Measurements from ENCODE around the gene TACC3. TPM values are rescaled to one million over a fixed set of nuclear protein-coding genes. Genes with fewer than 3 reads are reported as not detected.

The TACC3 gene
- total and polyA plus RNA-seq, 12 donors, result 5.5 to 26.5 (median 11.4) TPM

- H3K27me3 ChIP-seq, result no peaks in the 10 kb centered on the region
- no peak overlapping the region for H3K27ac ChIP-seq
- no peak for DNase-seq
- peaks cover 8 to 12% of the 10 kb centered on the region in 2 donors for H3K4me1 ChIP-seq (replicated peaks in 1 of 2)
- H3K4me3 ChIP-seq, result no peak overlapping the region
- H3K9me3 ChIP-seq (replicated peaks in 1 of 3), result no peaks in the 10 kb centered on the region
- TF ChIP-seq POLR2A (IDR thresholded peaks at IDR 0.05), result no peak
- TF ChIP-seq, protein P1, sequence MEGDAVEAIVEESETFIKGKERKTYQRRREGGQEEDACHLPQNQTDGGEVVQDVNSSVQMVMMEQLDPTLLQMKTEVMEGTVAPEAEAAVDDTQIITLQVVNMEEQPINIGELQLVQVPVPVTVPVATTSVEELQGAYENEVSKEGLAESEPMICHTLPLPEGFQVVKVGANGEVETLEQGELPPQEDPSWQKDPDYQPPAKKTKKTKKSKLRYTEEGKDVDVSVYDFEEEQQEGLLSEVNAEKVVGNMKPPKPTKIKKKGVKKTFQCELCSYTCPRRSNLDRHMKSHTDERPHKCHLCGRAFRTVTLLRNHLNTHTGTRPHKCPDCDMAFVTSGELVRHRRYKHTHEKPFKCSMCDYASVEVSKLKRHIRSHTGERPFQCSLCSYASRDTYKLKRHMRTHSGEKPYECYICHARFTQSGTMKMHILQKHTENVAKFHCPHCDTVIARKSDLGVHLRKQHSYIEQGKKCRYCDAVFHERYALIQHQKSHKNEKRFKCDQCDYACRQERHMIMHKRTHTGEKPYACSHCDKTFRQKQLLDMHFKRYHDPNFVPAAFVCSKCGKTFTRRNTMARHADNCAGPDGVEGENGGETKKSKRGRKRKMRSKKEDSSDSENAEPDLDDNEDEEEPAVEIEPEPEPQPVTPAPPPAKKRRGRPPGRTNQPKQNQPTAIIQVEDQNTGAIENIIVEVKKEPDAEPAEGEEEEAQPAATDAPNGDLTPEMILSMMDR (IDR thresholded peaks at IDR 0.05), result no peak
- intact Hi-C loops (cut with DNase I), result no loop called here
- no peaks in the 10 kb centered on the region for H3K36me3 ChIP-seq (replicated peaks in 1 of 2)
- whole genome bisulfite sequencing, 4 donors, result 40 to 88% (median 85%) methylated on average over 1 to 11 of the region's 11 CpGs
Observed at GRCh38 chr4:1770791-1771231, 49.5 kb downstream of the TACC3 start.

DNA sequence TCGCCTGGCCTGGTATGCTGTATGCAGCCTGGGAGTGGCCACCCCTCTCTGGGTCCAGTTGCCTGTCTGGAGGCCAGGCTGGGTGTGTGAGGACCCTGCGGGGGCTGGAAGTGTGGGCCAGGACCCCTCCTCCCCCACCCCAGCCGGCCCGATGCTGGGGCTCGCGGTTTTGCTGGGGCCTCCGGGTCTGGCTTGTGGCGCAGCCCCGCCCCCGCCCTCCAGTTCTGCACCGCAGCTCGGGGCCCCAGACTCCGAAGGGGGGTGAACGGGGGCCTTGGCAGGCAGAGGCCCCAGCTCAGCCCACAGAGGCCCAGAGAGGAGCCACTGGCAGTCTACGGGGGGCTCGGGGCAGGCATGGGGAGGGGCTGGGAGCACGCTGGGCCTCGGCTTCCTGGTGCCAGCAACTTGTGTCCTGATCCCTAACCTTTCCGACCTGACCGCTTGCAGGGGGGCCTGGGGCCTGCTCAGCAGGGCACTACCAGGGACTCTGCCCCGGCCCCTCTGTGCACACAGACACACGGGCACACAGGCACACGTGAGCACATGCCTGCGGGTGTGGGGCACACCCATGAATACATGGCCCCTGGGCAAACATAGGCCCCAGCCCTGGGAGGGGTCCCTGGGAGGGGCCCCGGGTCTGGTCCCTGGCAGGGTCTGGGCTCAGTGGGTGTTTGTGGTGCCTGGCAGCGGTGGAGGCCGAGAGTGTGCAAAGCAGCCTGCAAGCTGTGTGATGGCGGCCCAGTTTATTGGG lies 50.4 kb downstream of the TACC3 start:
- no peak overlapping the region for H3K27ac ChIP-seq
- peaks cover 3 to 4% of the 10 kb centered on the region in 2 donors for H3K4me1 ChIP-seq (replicated peaks in 1 of 2)
- H3K4me3 ChIP-seq, result no peak overlapping the region
- TF ChIP-seq, protein P1 (IDR thresholded peaks at IDR 0.05), result no peak
- no peak for TF ChIP-seq POLR2A (IDR thresholded peaks at IDR 0.05)
- no peaks in the 10 kb centered on the region for H3K9me3 ChIP-seq (replicated peaks in 1 of 3)
- DNase-seq, result no peak
- no peaks in the 10 kb centered on the region for H3K36me3 ChIP-seq (replicated peaks in 1 of 2)
- WGBS, 4 donors, result 56 to 75% (median 66%) methylated on average over 4 to 27 of the region's 28 CpGs
- intact Hi-C loops (cut with DNase I), result no loop called here
- H3K27me3 ChIP-seq, result no peaks in the 10 kb centered on the region

GRCh38 chr4:1772853-1773538 lies 51.7 kb downstream of the TACC3 start:
- Histone ChIP-seq H3K4me3 (no peak overlapping the region), H3K4me1 (replicated peaks in 1 of 2) (no peaks in the 10 kb centered on the region), H3K9me3 (replicated peaks in 1 of 3) (no peaks in the 10 kb centered on the region), H3K36me3 (replicated peaks in 1 of 2) (no peaks in the 10 kb centered on the region), H3K27ac (no peak overlapping the region), H3K27me3 (no peaks in the 10 kb centered on the region)
- 74 to 92% (median 89%) methylated on average over 23 to 30 of the region's 30 CpGs; no CpG with 5 or more reads in 1 of the 4 donors for WGBS, 4 donors
- intact Hi-C loops (cut with DNase I), result no loop called here
- TF ChIP-seq, protein P1 (IDR thresholded peaks at IDR 0.05), result no peak
- no peak for TF ChIP-seq POLR2A (IDR thresholded peaks at IDR 0.05)
- no peak for DNase-seq

- Histone ChIP-seq H3K27ac (no peak overlapping the region), H3K9me3 (replicated peaks in 1 of 3) (no peaks in the 10 kb centered on the region), H3K4me1 (replicated peaks in 1 of 2) (no peaks in the 10 kb centered on the region), H3K36me3 (replicated peaks in 1 of 2) (no peaks in the 10 kb centered on the region), H3K27me3 (no peaks in the 10 kb centered on the region), H3K4me3 (no peak overlapping the region)
- intact Hi-C loops (cut with DNase I), result no loop called here
- DNase-seq, result no peak
- WGBS, 4 donors, result 50 to 88% (median 86%) methylated on average over 1 to 10 of the region's 10 CpGs
- no peak for TF ChIP-seq POLR2A (IDR thresholded peaks at IDR 0.05)
- TF ChIP-seq, protein P1 (IDR thresholded peaks at IDR 0.05), result no peak
Observed at GRCh38 chr4:1773754-1774153, 52.4 kb downstream of the TACC3 start.

All from adrenal gland (tissue), 12 donors.